Astrocyte (in vitro differentiated cells and primary cell): ENCODE results near the gene FBLN1. TPM values are rescaled to one million over a fixed set of nuclear protein-coding genes. Genes with fewer than 3 reads are reported as not detected.
A peak's percentile ranks its signal among the peaks of the same experiment; 100 is the strongest.

Experiments
- DNase-seq: peaks from one replicate; pipeline ENCODE4 v3.0.0-alpha.2; 2010; ENCODE audit warnings: low read depth
- FAIRE-seq: peaks from 2 replicates; lab custom pipeline; 2011; peaks lifted over from hg19 to GRCh38; lab: Jason Lieb, UNC
- H2AFZ ChIP-seq: 2 replicates; pipeline ENCODE4 v1.6.0; 2012; ENCODE audit warnings: low read depth, low read length, inconsistent platforms
- H3K27ac ChIP-seq: 2 replicates; pipeline ENCODE4 v1.5.1; 2011; ENCODE audit warnings: low read depth, low read length, inconsistent platforms
- H3K27me3 ChIP-seq: 2 replicates; pipeline ENCODE4 v1.6.0; 2011; ENCODE audit warnings: low read length, inconsistent platforms; ENCODE audit not compliant: insufficient read depth
- H3K36me3 ChIP-seq: 2 replicates; pipeline ENCODE4 v1.5.1; 2011; ENCODE audit warnings: low read length, inconsistent platforms; ENCODE audit not compliant: insufficient read depth
- H3K4me1 ChIP-seq: 2 replicates; pipeline ENCODE4 v1.5.1; 2011; ENCODE audit warnings: low read length, inconsistent platforms; ENCODE audit not compliant: insufficient read depth
- H3K4me2 ChIP-seq: 2 replicates; pipeline ENCODE4 v1.6.0; 2012; ENCODE audit warnings: low read length, inconsistent platforms
- H3K4me3 ChIP-seq: 2 replicates; pipeline ENCODE4 v1.5.1; 2011; ENCODE audit warnings: low read depth, mild to moderate bottlenecking, low read length, inconsistent platforms; ENCODE audit not compliant: insufficient read depth
- H3K79me2 ChIP-seq: 2 replicates; pipeline ENCODE4 v1.6.0; 2012; ENCODE audit warnings: mild to moderate bottlenecking, low read length, inconsistent platforms; ENCODE audit not compliant: insufficient read depth
- H3K9ac ChIP-seq: 2 replicates; pipeline ENCODE4 v1.6.0; 2012; ENCODE audit warnings: mild to moderate bottlenecking, low read length, inconsistent platforms
- H3K9me3 ChIP-seq: 2 replicates; pipeline ENCODE4 v1.5.1; 2012; ENCODE audit warnings: low read depth, mild to moderate bottlenecking, low read length, inconsistent platforms; ENCODE audit not compliant: insufficient read depth
- H4K20me1 ChIP-seq: 2 replicates; pipeline ENCODE4 v1.6.0; 2012; ENCODE audit warnings: low read length, inconsistent platforms; ENCODE audit not compliant: insufficient read depth
- H3K27ac Mint-ChIP-seq: one replicate; pipeline ENCODE4 v1.8.0; 2021; ENCODE audit warnings: mild to moderate bottlenecking, mixed read lengths; ENCODE audit not compliant: unreplicated experiment
- H3K27me3 Mint-ChIP-seq: one replicate; pipeline ENCODE4 v1.8.0; 2021; ENCODE audit warnings: low read depth, mixed read lengths; ENCODE audit not compliant: unreplicated experiment
- H3K36me3 Mint-ChIP-seq: one replicate; pipeline ENCODE4 v1.8.0; 2021; ENCODE audit warnings: low read depth, mixed read lengths; ENCODE audit not compliant: unreplicated experiment
- H3K4me1 Mint-ChIP-seq: one replicate; pipeline ENCODE4 v1.8.0; 2021; ENCODE audit warnings: low read depth, mixed read lengths; ENCODE audit not compliant: unreplicated experiment
- H3K4me3 Mint-ChIP-seq: one replicate; pipeline ENCODE4 v1.8.0; 2021; ENCODE audit warnings: mild to moderate bottlenecking, moderate library complexity, mixed read lengths; ENCODE audit not compliant: unreplicated experiment
- H3K9me3 Mint-ChIP-seq: one replicate; pipeline ENCODE4 v1.8.0; 2021; ENCODE audit warnings: mild to moderate bottlenecking, mixed read lengths; ENCODE audit not compliant: unreplicated experiment
- EZH2 ChIP-seq: IDR thresholded peaks from 2 replicates; pipeline ENCODE4 v1.6.1; 2012; ENCODE audit warnings: mild to moderate bottlenecking, low read length, inconsistent platforms; ENCODE audit not compliant: insufficient read depth
- total RNA-seq: library from RNA; stranded (reverse); gene quantifications from 2 replicates; pipeline ENCODE4 v1.2.1, GENCODE V29; 2021
- TF ChIP-seq, protein P1 (sequence below): IDR thresholded peaks from 2 replicates; pipeline ENCODE4 v1.5.1; 2011; ENCODE audit warnings: low read depth, mild to moderate bottlenecking, inconsistent platforms, low read length, moderate library complexity; ENCODE audit not compliant: insufficient read depth

FBLN1 gene
- total RNA-seq, 1 donor from 2014 or later, result 69.2 TPM

DNA sequence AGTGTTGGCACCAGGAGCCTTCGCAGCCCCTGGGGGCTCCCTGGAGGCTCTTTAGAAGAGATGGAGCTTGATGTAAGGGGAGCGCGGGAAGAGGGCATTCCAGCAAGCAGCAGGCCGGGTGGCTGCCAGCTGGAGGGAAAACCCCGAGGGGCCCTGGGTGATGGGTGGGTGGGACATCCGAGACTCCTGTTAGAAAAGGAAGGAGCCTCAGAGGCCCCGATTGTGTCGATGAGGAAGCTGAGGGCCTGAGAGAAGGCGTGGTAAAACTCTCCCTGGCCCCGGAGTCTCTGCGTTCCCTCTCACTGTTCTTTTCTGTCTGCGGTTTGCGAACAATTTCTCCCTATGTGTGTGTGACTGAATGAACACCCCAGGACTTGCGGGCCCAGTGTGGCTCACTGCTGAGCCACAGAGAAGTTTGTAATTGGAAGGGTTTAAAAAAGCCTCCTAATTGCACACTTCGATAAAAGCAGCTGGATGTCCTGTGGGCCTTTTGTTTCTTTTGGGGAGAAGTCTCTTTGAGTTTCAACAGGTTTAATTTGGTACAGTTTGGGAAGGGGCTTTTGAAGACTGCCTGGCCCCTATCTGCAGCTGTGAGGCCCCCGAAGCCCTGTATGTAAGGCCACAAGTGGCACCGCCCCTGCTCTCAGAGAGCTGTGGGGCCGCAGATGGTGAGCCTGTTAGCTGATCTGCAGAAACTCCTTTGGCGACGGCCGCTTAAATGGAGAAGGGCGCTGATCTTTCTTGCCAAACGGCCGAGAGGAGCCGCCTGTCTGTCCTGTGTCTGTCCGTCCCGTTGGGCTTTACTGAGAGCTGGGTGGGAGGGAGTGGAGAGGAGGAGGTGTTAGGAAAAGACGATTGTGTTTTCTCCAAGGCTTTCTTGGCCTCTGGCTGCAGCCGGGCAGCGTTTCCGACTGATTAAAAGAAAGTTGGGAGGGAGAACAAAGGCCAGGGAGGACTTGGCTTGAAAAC is 2.0 kb downstream of the FBLN1 start:
- no peaks in the 10 kb centered on the region for H3K9me3 Mint-ChIP-seq
- peaks cover 60% of the 10 kb centered on the region for H3K79me2 ChIP-seq

DNA sequence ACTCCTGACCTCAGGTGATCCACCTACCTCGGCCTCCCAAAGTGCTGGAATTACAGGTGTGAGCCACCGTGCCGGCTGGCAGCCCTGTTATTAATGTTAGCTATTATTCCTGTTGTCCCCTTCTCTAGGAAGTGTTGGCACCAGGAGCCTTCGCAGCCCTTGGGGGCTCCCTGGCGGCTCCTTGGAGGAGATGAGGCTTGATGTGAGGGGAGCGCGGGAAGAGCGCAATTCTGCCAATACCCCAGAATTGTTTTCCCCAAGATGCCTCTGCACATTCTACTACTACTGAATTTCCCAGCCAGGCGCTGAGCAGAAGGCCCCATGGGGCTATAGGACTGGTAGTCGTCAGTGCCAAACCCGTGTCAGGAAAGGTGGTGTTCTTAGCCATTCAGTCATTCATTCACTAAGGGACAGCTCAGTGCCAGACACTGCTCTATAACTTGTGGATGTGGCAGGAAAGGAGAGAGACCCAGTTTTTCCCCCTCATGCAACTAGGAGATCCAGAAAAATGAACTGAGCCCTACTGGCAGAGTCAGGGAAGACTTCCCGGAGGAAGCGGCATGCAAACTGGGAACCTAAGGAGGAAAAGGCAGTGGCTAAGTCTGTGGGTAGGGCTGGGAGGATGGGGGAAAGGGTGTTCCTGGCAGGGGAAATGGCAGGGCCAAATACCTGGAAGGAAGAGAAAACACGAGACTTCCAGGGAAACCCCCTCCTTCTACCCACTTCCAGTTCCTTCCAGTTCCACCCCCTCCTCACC is 3.5 kb downstream of the FBLN1 start:
- Histone ChIP-seq H2AFZ (no peak overlapping the region), H3K27me3 (no peaks in the 10 kb centered on the region), H3K4me3 (no peak overlapping the region), H3K79me2 (peaks cover 69% of the 10 kb centered on the region), H3K4me1 (peaks cover 42% of the 10 kb centered on the region), H3K27ac (no peak overlapping the region), H4K20me1 (peaks cover 14% of the 10 kb centered on the region), H3K9ac (peak overlapping the region; percentile 14), H3K36me3 (no peaks in the 10 kb centered on the region), H3K4me2 (peak overlapping the region; percentile 9), H3K9me3 (no peaks in the 10 kb centered on the region)
- no peak overlapping the region for H3K4me3 Mint-ChIP-seq
- H3K4me1 Mint-ChIP-seq, result peaks cover 16% of the 10 kb centered on the region
- FAIRE-seq (no peak), DNase-seq (no peak)
- TF ChIP-seq, protein P1, sequence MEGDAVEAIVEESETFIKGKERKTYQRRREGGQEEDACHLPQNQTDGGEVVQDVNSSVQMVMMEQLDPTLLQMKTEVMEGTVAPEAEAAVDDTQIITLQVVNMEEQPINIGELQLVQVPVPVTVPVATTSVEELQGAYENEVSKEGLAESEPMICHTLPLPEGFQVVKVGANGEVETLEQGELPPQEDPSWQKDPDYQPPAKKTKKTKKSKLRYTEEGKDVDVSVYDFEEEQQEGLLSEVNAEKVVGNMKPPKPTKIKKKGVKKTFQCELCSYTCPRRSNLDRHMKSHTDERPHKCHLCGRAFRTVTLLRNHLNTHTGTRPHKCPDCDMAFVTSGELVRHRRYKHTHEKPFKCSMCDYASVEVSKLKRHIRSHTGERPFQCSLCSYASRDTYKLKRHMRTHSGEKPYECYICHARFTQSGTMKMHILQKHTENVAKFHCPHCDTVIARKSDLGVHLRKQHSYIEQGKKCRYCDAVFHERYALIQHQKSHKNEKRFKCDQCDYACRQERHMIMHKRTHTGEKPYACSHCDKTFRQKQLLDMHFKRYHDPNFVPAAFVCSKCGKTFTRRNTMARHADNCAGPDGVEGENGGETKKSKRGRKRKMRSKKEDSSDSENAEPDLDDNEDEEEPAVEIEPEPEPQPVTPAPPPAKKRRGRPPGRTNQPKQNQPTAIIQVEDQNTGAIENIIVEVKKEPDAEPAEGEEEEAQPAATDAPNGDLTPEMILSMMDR, result no peak
- TF ChIP-seq EZH2, result no peak
- H3K27ac Mint-ChIP-seq, result no peak overlapping the region
- no peaks in the 10 kb centered on the region for H3K9me3 Mint-ChIP-seq
- peaks cover 3% of the 10 kb centered on the region for H3K27me3 Mint-ChIP-seq
- peaks cover 1% of the 10 kb centered on the region for H3K36me3 Mint-ChIP-seq

More for the DNA sequence above, 2.0 kb downstream of the FBLN1 start:
- TF ChIP-seq, protein P1, result no peak
- TF ChIP-seq EZH2, result no peak
- peak overlapping the region; percentile 77 for H3K9ac ChIP-seq
- Mint-ChIP-seq H3K27me3 (peaks cover 4% of the 10 kb centered on the region), H3K4me3 (peak overlapping the region; percentile 81), H3K4me1 (peaks cover 10% of the 10 kb centered on the region), H3K27ac (peak overlapping the region; percentile 97), H3K36me3 (peaks cover 1% of the 10 kb centered on the region)
- peak overlapping the region; percentile 59 for H3K27ac ChIP-seq
- FAIRE-seq, result no peak
- H3K36me3 ChIP-seq, result no peaks in the 10 kb centered on the region
- no peaks in the 10 kb centered on the region for H3K27me3 ChIP-seq
- peak overlapping the region; percentile 70 for H3K4me3 ChIP-seq
- H2AFZ ChIP-seq, result peak overlapping the region; percentile 73
- peaks cover 32% of the 10 kb centered on the region for H3K4me1 ChIP-seq
- peak overlapping the region; percentile 98 for H3K4me2 ChIP-seq
- H3K9me3 ChIP-seq, result no peaks in the 10 kb centered on the region
- H4K20me1 ChIP-seq, result peaks cover 10% of the 10 kb centered on the region
- peak; percentile 74 for DNase-seq
